ENCODE data around the gene PCDHGB6.
"Not testable (repeated sequence)": the region's sequence is repeated elsewhere in the genome, so short reads cannot be mapped to it uniquely, and the experiment has no call there.

Gene PCDHGB6

GRCh38 chr5:141375444-141376155, 32.2 kb upstream of the PCDHGB6 start:
- not testable (repeated sequence) for H3K9ac ChIP-seq (ENCODE audit: low read length); H3K4me3 ChIP-seq (ENCODE audit: low read length); H3K4me1 ChIP-seq (ENCODE audit: control insufficient read depth, insufficient read depth, low read length); H3K36me3 ChIP-seq (ENCODE audit: control insufficient read depth, insufficient read depth, low read length)
- H3K9me3 ChIP-seq (ENCODE audit: control insufficient read depth, low read length): peaks cover 18% of the 10 kb centered on the region
- peaks cover 17% of the 10 kb centered on the region for H3K27me3 ChIP-seq (ENCODE audit: control insufficient read depth, insufficient read depth, low read length)

- Histone ChIP-seq H3K4me1 (ENCODE audit: control insufficient read depth, insufficient read depth, low read length) (no peaks in the 10 kb centered on the region), H3K27me3 (ENCODE audit: control insufficient read depth, insufficient read depth, low read length) (peaks cover 15% of the 10 kb centered on the region), H3K4me3 (ENCODE audit: low read length) (peak within 1 kb of the TSS; percentile 41), H3K9me3 (ENCODE audit: control insufficient read depth, low read length) (peaks cover 15% of the 10 kb centered on the region), H3K9ac (ENCODE audit: low read length) (no peak within 1 kb of the TSS), H3K36me3 (ENCODE audit: control insufficient read depth, insufficient read depth, low read length) (no peaks in the 10 kb centered on the region)
Measured at GRCh38 chr5:141382469-141383294, 25.1 kb upstream of the PCDHGB6 start, which contains the start of gene PCDHGA7. Gene PCDHGA7 (plus strand): TSS chr5:141382742. CDS start chr5:141382900, 158 bp downstream.

DNA sequence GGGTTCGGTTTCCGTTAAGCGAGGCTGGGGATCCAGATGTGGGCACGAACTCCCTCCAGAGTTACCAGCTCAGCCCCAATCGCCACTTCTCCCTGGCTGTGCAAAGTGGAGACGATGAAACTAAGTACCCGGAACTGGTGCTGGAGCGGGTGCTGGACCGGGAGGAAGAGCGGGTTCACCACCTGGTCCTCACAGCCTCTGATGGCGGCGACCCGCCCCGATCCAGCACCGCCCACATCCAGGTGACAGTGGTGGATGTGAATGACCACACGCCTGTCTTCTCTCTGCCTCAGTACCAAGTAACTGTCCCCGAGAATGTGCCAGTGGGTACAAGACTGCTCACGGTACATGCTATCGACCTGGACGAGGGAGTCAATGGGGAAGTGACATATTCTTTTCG, 24.5 kb upstream of the PCDHGB6 start:
- peaks cover 17% of the 10 kb centered on the region for H3K27me3 ChIP-seq (ENCODE audit: control insufficient read depth, insufficient read depth, low read length)
- no peak overlapping the region for H3K9ac ChIP-seq (ENCODE audit: low read length)
- H3K4me1 ChIP-seq (ENCODE audit: control insufficient read depth, insufficient read depth, low read length): no peaks in the 10 kb centered on the region
- H3K9me3 ChIP-seq (ENCODE audit: control insufficient read depth, low read length): peaks cover 17% of the 10 kb centered on the region
- no peak overlapping the region for H3K4me3 ChIP-seq (ENCODE audit: low read length)
- H3K36me3 ChIP-seq (ENCODE audit: control insufficient read depth, insufficient read depth, low read length): no peaks in the 10 kb centered on the region

- no peaks in the 10 kb centered on the region for H3K4me1 ChIP-seq (ENCODE audit: control insufficient read depth, insufficient read depth, low read length)
- no peaks in the 10 kb centered on the region for H3K36me3 ChIP-seq (ENCODE audit: control insufficient read depth, insufficient read depth, low read length)
- H3K4me3 ChIP-seq (ENCODE audit: low read length): no peak overlapping the region
- peaks cover 28% of the 10 kb centered on the region for H3K27me3 ChIP-seq (ENCODE audit: control insufficient read depth, insufficient read depth, low read length)
- peaks cover 23% of the 10 kb centered on the region for H3K9me3 ChIP-seq (ENCODE audit: control insufficient read depth, low read length)
- H3K9ac ChIP-seq (ENCODE audit: low read length): no peak overlapping the region
Measured at GRCh38 chr5:141384471-141385267, 23.2 kb upstream of the PCDHGB6 start.

DNA sequence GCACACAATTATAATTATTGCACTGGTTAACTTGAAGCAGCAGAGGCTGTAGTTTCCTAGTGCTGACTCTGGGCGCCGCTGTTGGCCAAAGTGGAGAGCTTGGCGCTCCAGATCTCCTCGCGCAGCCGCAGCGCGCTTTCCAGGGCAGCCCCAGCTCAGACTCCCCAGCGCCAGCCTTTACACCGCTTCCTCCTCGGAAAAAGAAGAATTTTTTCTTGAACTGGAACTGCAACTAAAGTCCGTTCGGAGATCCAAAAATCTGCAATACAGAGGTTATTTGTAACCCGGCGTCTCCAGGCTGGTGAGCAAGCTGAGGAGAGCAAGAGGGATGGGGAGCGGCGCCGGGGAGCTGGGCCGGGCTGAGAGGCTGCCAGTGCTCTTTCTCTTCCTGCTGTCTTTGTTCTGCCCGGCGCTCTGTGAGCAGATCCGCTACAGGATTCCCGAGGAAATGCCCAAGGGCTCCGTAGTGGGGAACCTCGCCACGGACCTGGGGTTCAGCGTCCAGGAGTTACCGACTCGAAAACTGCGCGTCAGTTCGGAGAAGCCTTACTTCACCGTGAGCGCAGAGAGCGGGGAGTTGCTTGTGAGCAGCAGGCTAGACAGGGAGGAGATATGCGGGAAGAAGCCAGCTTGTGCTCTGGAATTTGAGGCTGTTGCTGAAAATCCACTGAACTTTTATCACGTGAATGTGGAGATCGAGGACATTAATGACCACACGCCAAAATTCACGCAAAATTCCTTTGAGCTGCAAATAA, 20.1 kb upstream of the PCDHGB6 start, which contains the start of gene PCDHGB4:
Gene PCDHGB4, plus strand, starts transcription at position 142 of the 755 bp plus-strand sequence. Its CDS starts 187 bp downstream, at position 329.
- not testable (repeated sequence) for H3K4me1 ChIP-seq (ENCODE audit: control insufficient read depth, insufficient read depth, low read length); H3K9ac ChIP-seq (ENCODE audit: low read length); H3K4me3 ChIP-seq (ENCODE audit: low read length); H3K36me3 ChIP-seq (ENCODE audit: control insufficient read depth, insufficient read depth, low read length)
- Histone ChIP-seq H3K9me3 (ENCODE audit: control insufficient read depth, low read length) (peaks cover 23% of the 10 kb centered on the region), H3K27me3 (ENCODE audit: control insufficient read depth, insufficient read depth, low read length) (peaks cover 27% of the 10 kb centered on the region)

DNA sequence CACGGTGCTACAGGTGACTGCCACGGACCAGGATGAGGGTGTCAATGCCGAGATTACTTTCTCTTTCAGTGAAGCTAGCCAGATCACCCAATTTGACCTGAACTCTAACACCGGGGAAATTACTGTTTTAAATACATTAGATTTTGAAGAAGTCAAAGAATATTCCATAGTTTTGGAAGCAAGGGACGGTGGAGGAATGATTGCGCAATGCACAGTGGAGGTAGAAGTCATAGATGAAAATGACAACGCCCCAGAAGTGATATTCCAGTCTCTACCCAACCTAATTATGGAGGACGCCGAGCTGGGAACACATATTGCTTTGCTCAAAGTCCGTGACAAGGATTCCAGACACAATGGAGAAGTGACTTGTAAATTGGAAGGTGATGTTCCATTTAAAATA, 19.2 kb upstream of the PCDHGB6 start:
- Histone ChIP-seq H3K27me3 (ENCODE audit: control insufficient read depth, insufficient read depth, low read length) (peaks cover 20% of the 10 kb centered on the region), H3K9ac (ENCODE audit: low read length) (no peak overlapping the region), H3K9me3 (ENCODE audit: control insufficient read depth, low read length) (peaks cover 14% of the 10 kb centered on the region), H3K4me1 (ENCODE audit: control insufficient read depth, insufficient read depth, low read length) (no peaks in the 10 kb centered on the region), H3K36me3 (ENCODE audit: control insufficient read depth, insufficient read depth, low read length) (no peaks in the 10 kb centered on the region), H3K4me3 (ENCODE audit: low read length) (no peak overlapping the region)

GRCh38 chr5:141389153-141390042, 18.4 kb upstream of the PCDHGB6 start:
- no peaks in the 10 kb centered on the region for H3K36me3 ChIP-seq (ENCODE audit: control insufficient read depth, insufficient read depth, low read length)
- no peak overlapping the region for H3K9ac ChIP-seq (ENCODE audit: low read length)
- H3K4me3 ChIP-seq (ENCODE audit: low read length): no peak overlapping the region
- peaks cover 16% of the 10 kb centered on the region for H3K27me3 ChIP-seq (ENCODE audit: control insufficient read depth, insufficient read depth, low read length)
- no peaks in the 10 kb centered on the region for H3K4me1 ChIP-seq (ENCODE audit: control insufficient read depth, insufficient read depth, low read length)
- H3K9me3 ChIP-seq (ENCODE audit: control insufficient read depth, low read length): peaks cover 12% of the 10 kb centered on the region

- no peaks in the 10 kb centered on the region for H3K36me3 ChIP-seq (ENCODE audit: control insufficient read depth, insufficient read depth, low read length)
- H3K9ac ChIP-seq (ENCODE audit: low read length): no peak within 1 kb of the TSS
Measured at GRCh38 chr5:141392429-141393198, 15.2 kb upstream of the PCDHGB6 start, which contains the start of gene PCDHGA8. Gene PCDHGA8 (plus strand): TSS chr5:141392633. CDS start chr5:141392814, 181 bp downstream.

DNA sequence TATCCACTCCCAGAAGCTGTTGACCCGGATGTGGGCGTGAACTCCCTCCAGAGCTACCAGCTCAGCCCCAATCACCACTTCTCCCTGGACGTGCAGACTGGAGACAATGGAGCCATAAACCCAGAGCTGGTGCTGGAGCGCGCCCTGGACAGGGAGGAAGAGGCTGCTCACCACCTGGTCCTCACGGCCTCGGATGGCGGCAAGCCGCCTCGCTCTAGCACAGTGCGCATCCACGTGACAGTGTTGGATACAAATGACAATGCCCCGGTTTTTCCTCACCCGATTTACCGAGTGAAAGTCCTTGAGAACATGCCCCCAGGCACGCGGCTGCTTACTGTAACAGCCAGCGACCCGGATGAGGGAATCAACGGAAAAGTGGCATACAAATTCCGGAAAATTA, 14.6 kb upstream of the PCDHGB6 start:
- H3K9ac ChIP-seq (ENCODE audit: low read length): no peak overlapping the region

More at GRCh38 chr5:141392429-141393198, 15.2 kb upstream of the PCDHGB6 start, which contains the start of gene PCDHGA8:
- H3K4me3 ChIP-seq (ENCODE audit: low read length): no peak within 1 kb of the TSS
- peaks cover 17% of the 10 kb centered on the region for H3K9me3 ChIP-seq (ENCODE audit: control insufficient read depth, low read length)
- H3K4me1 ChIP-seq (ENCODE audit: control insufficient read depth, insufficient read depth, low read length): no peaks in the 10 kb centered on the region
- H3K27me3 ChIP-seq (ENCODE audit: control insufficient read depth, insufficient read depth, low read length): peaks cover 16% of the 10 kb centered on the region

More for the DNA sequence above, 14.6 kb upstream of the PCDHGB6 start:
- no peak overlapping the region for H3K4me3 ChIP-seq (ENCODE audit: low read length)
- peaks cover 15% of the 10 kb centered on the region for H3K27me3 ChIP-seq (ENCODE audit: control insufficient read depth, insufficient read depth, low read length)
- no peaks in the 10 kb centered on the region for H3K36me3 ChIP-seq (ENCODE audit: control insufficient read depth, insufficient read depth, low read length)
- H3K4me1 ChIP-seq (ENCODE audit: control insufficient read depth, insufficient read depth, low read length): no peaks in the 10 kb centered on the region
- peaks cover 15% of the 10 kb centered on the region for H3K9me3 ChIP-seq (ENCODE audit: control insufficient read depth, low read length)

All from mucosa of stomach (tissue), 1 donor.